Mesenchymal stem cell (in vitro differentiated cells and primary cell): ENCODE data around the gene TSPAN10.
"Not testable (repeated sequence)": the region's sequence is repeated elsewhere in the genome, so short reads cannot be mapped to it uniquely, and the experiment has no call there.

Experiments
- DNase-seq: peaks from one replicate; pipeline ENCODE4 v3.0.0-alpha.2; 2013
- H2AFZ ChIP-seq: one replicate; pipeline ENCODE4 v1.6.1; 2013; ENCODE audit warnings: low read depth, mild to moderate bottlenecking, control low read depth, inconsistent platforms, low read length, moderate library complexity
- H2AK5ac ChIP-seq: 2 replicates; pipeline ENCODE4 v1.6.1; 2013; ENCODE audit warnings: low read length, moderate library complexity, mild to moderate bottlenecking, inconsistent platforms; ENCODE audit not compliant: severe bottlenecking
- H2BK120ac ChIP-seq: one replicate; pipeline ENCODE4 v1.6.1; 2013; ENCODE audit warnings: low read depth, mild to moderate bottlenecking, inconsistent platforms, low read length, moderate library complexity
- H2BK12ac ChIP-seq, 2 experiments: one replicate each; pipeline ENCODE4 v1.6.1; 2013; ENCODE audit warnings: inconsistent platforms in 2 of 2, low read length in 2 of 2, mild to moderate bottlenecking in 2 of 2, moderate library complexity in 2 of 2, control low read depth in 1 of 2
- H2BK15ac ChIP-seq: one replicate; pipeline ENCODE4 v1.6.1; 2013; ENCODE audit warnings: mild to moderate bottlenecking, low read depth, inconsistent platforms; ENCODE audit not compliant: poor library complexity, severe bottlenecking
- H2BK5ac ChIP-seq: 2 replicates; pipeline ENCODE4 v1.6.1; 2013; ENCODE audit warnings: low read depth, mild to moderate bottlenecking, low read length, control low read depth, inconsistent platforms; ENCODE audit not compliant: poor library complexity, severe bottlenecking
- H3K14ac ChIP-seq, 2 experiments: one replicate each; pipeline ENCODE4 v1.6.1; 2013; ENCODE audit warnings: inconsistent platforms in 2 of 2, low read length in 2 of 2, control low read depth in 1 of 2, mild to moderate bottlenecking in 1 of 2, moderate library complexity in 1 of 2
- H3K18ac ChIP-seq, 2 experiments: one replicate each; pipeline ENCODE4 v1.6.1; 2013; ENCODE audit warnings: inconsistent platforms in 2 of 2, low read length in 2 of 2, control low read depth in 1 of 2, low read depth in 1 of 2, mild to moderate bottlenecking in 1 of 2
- H3K23ac ChIP-seq, 2 experiments: one replicate each; pipeline ENCODE4 v1.6.1; 2013; ENCODE audit warnings: inconsistent platforms in 2 of 2, low read length in 2 of 2, mild to moderate bottlenecking in 2 of 2, moderate library complexity in 2 of 2, control low read depth in 1 of 2
- H3K27ac ChIP-seq: 2 replicates; pipeline ENCODE4 v1.5.1; 2013; ENCODE audit warnings: mild to moderate bottlenecking, moderate library complexity, low read length, control low read depth, inconsistent platforms; ENCODE audit not compliant: poor library complexity, severe bottlenecking
- H3K27me3 ChIP-seq, 2 experiments: 2 replicates each; pipeline versions ENCODE4 v1.6.1 to v1.7.0; 2013; ENCODE audit warnings: low read length in 2 of 2, mild to moderate bottlenecking in 2 of 2, moderate library complexity in 2 of 2, control low read depth in 1 of 2, inconsistent platforms in 1 of 2; ENCODE audit not compliant: control insufficient read depth in 1 of 2, insufficient read depth in 1 of 2
- H3K36me3 ChIP-seq, 2 experiments: 2 replicates each; pipeline versions ENCODE4 v1.6.1 to v1.7.0; 2013; ENCODE audit warnings: low read length in 2 of 2, control low read depth in 1 of 2, inconsistent platforms in 1 of 2, low read depth in 1 of 2, mild to moderate bottlenecking in 1 of 2; ENCODE audit not compliant: insufficient read depth in 2 of 2, control insufficient read depth in 1 of 2
- H3K4ac ChIP-seq, 2 experiments: one replicate each; pipeline ENCODE4 v1.6.1; 2013; ENCODE audit warnings: inconsistent platforms in 2 of 2, low read length in 2 of 2, mild to moderate bottlenecking in 2 of 2, moderate library complexity in 2 of 2, control low read depth in 1 of 2, low read depth in 1 of 2
- H3K4me1 ChIP-seq: 2 replicates; pipeline ENCODE4 v1.6.1; 2013; ENCODE audit warnings: low read depth, low read length, control low read depth; ENCODE audit not compliant: control insufficient read depth, insufficient read depth
- H3K4me2 ChIP-seq: 2 replicates; pipeline ENCODE4 v1.6.1; 2013; ENCODE audit warnings: low read length, mild to moderate bottlenecking, inconsistent platforms; ENCODE audit not compliant: poor library complexity, severe bottlenecking
- H3K4me3 ChIP-seq, 2 experiments: 2 replicates each; pipeline versions ENCODE4 v1.5.1 to v1.7.0; 2013; ENCODE audit warnings: low read length in 2 of 2, mild to moderate bottlenecking in 2 of 2, control low read depth in 1 of 2, low read depth in 1 of 2; ENCODE audit not compliant: insufficient read depth in 1 of 2
- H3K79me1 ChIP-seq: replicated peaks from 2 replicates; pipeline ENCODE4 v1.6.1; 2013; ENCODE audit warnings: mild to moderate bottlenecking, control low read depth, low read length, inconsistent platforms; ENCODE audit not compliant: poor library complexity, severe bottlenecking
- H3K9ac ChIP-seq: 2 replicates; pipeline ENCODE4 v1.7.0; 2013; ENCODE audit warnings: mild to moderate bottlenecking, low read length, moderate library complexity
- H3K9me3 ChIP-seq: 2 replicates; pipeline ENCODE4 v1.7.0; 2013; ENCODE audit warnings: mild to moderate bottlenecking, low read length; ENCODE audit not compliant: control insufficient read depth
- H4K8ac ChIP-seq: one replicate; pipeline ENCODE4 v1.6.1; 2013; ENCODE audit warnings: inconsistent platforms, mild to moderate bottlenecking, low read length, moderate library complexity
- H4K91ac ChIP-seq: one replicate; pipeline ENCODE4 v1.6.1; 2013; ENCODE audit warnings: mild to moderate bottlenecking, low read length, inconsistent platforms
- WGBS: methylation state at CpG from one replicate; pipeline ENCODE4 v1.1.7; 2013; ENCODE audit warnings: mixed read lengths; 5-methylcytosine and 5-hydroxymethylcytosine counted together

Gene TSPAN10

DNA sequence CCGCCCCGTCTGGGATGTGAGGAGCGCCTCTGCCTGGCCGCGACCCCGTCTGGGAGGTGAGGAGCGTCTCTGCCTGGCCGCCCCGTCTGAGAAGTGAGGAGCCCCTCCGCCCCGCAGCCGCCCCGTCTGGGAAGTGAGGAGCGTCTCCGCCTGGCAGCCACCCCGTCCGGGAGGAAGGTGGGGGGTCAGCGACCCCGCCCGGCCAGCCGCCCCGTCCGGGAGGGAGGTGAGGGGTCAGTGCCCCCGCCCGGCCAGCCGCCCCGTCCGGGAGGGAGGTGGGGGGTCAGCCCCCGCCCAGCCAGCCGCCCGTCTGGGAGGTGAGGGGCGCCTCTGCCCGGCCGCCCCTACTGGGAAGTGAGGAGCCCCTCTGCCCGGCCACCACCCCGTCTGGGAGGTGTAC lies 18.7 kb upstream of the TSPAN10 start:
- not testable (repeated sequence) for H3K14ac ChIP-seq, H2BK5ac ChIP-seq, H2AFZ ChIP-seq, DNase-seq, H3K4ac ChIP-seq, H3K23ac ChIP-seq, H4K91ac ChIP-seq, H3K9me3 ChIP-seq, H3K4me1 ChIP-seq, H3K27me3 ChIP-seq, H2AK5ac ChIP-seq, H2BK15ac ChIP-seq, H3K9ac ChIP-seq, H2BK120ac ChIP-seq, H3K4me3 ChIP-seq, H3K27ac ChIP-seq, H3K4me2 ChIP-seq, H2BK12ac ChIP-seq, H4K8ac ChIP-seq, H3K18ac ChIP-seq
- H3K36me3 ChIP-seq: peaks cover 65 to 77% of the 10 kb centered on the region in 2 experiments
- WGBS: 98% methylated on average over 13 of the region's 36 CpGs
- peaks cover 17% of the 10 kb centered on the region for H3K79me1 ChIP-seq

DNA sequence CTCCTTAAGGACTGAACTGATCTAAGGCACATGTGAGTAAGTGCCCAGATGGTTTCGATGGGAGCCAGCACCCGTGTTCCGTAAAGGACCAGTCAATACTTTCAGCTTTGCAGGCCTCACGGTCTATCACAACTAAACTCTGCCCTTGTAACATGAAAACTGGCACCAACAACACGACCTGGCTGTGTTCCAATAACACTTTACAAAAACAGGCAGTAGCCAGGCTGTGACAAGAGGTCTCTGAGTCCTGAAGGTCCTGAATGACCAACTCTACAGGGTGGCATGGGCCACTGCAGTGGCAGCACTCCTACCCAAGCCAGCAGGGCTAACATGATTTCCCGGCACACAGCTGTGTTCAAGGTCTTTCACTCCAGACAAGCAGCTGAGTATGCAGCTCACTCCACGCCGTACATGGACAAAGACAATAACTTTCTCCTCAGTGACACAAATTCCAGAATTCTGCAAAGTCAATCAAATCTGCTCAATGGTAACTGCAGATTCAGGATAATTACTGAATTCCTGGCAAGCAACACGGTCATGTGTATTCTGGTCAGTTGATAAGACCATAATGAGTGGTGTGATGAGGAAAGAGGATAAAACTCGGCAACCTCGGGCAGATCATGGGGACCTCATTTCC lies 15.4 kb upstream of the TSPAN10 start:
- Histone ChIP-seq H3K18ac (no peak overlapping the region), H3K36me3 (peaks cover 74 to 82% of the 10 kb centered on the region in 2 experiments), H3K4me1 (no peaks in the 10 kb centered on the region), H3K79me1 (peaks cover 17% of the 10 kb centered on the region), H2BK5ac (no peak overlapping the region), H3K9me3 (no peaks in the 10 kb centered on the region), H3K4me3 (no peak overlapping the region), H4K8ac (no peak overlapping the region), H2BK15ac (no peak overlapping the region), H3K23ac (no peak overlapping the region), H3K27me3 (no peaks in the 10 kb centered on the region), H2AK5ac (no peak overlapping the region), H2AFZ (no peak overlapping the region), H4K91ac (no peak overlapping the region), H3K4me2 (no peak overlapping the region), H2BK120ac (no peak overlapping the region), H3K4ac (no peak overlapping the region), H3K9ac (no peak overlapping the region), H3K27ac (no peak overlapping the region), H3K14ac (no peak overlapping the region), H2BK12ac (no peak overlapping the region)
- DNase-seq: no peak
- WGBS: 97% methylated on average over 9 of the region's 11 CpGs

DNA sequence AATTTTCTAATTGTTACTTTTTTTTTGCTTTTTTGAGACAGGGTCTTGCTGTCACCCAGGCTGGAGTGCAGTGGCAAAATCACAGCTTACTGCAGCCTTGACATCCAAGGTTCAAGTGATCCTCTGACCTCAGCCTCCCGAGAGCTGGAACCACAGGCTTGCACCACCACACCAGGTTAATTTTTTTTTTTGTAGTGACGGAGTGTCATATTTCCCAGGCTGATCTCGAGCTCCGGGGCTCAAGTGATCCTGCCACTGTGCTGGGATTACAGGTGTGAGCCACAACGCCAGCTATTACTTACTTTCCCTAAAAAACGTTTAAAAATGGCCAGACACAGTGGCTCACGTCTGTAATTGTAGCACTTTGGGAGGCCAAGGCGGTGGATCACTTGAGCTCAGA lies 6.7 kb upstream of the TSPAN10 start:
- 92% methylated on average over 8 of the region's 8 CpGs for WGBS
- peaks cover 45 to 52% of the 10 kb centered on the region in 2 experiments for H3K36me3 ChIP-seq

DNA sequence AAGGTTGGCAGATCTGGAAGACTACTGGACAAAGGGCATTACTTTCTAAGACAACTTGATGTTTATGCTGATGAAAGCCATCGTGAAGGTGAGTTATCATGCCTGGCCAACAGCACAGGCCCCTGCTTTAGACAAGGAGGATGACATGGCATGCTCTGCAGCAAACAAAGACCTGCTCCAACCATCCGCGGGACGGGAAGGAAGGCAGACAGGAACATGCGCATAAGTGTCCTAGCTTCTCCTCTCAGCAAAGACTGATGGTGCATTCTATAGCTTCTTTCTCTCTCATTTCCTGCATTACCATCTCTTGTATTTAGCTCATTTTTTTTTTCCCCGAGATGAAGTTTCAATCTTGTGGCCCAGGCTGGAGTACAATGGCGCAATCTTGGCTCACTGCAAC lies 5.5 kb upstream of the TSPAN10 start:
- H2BK15ac ChIP-seq: no peak overlapping the region
- no peak overlapping the region for H2BK5ac ChIP-seq
- H2AK5ac ChIP-seq: no peak overlapping the region
- no peak overlapping the region for H3K23ac ChIP-seq
- no peak for DNase-seq
- no peak overlapping the region for H3K4me3 ChIP-seq
- H4K8ac ChIP-seq: no peak overlapping the region
- H2BK120ac ChIP-seq: no peak overlapping the region
- no peaks in the 10 kb centered on the region for H3K9me3 ChIP-seq
- H3K4ac ChIP-seq: no peak overlapping the region
- H3K36me3 ChIP-seq: peaks cover 35 to 44% of the 10 kb centered on the region in 2 experiments
- H3K27me3 ChIP-seq: no peaks in the 10 kb centered on the region
- H4K91ac ChIP-seq: no peak overlapping the region
- no peak overlapping the region for H3K4me2 ChIP-seq
- no peak overlapping the region for H2BK12ac ChIP-seq
- H3K4me1 ChIP-seq: peaks cover 15% of the 10 kb centered on the region
- WGBS: 98% methylated on average over 7 of the region's 7 CpGs
- H3K79me1 ChIP-seq: peaks cover 8% of the 10 kb centered on the region
- H3K14ac ChIP-seq: no peak overlapping the region
- H2AFZ ChIP-seq: no peak overlapping the region
- no peak overlapping the region for H3K9ac ChIP-seq
- H3K27ac ChIP-seq: no peak overlapping the region
- no peak overlapping the region for H3K18ac ChIP-seq

More for the DNA sequence above, 6.7 kb upstream of the TSPAN10 start:
- no peak overlapping the region for H2BK15ac ChIP-seq
- no peak overlapping the region for H4K91ac ChIP-seq
- no peak overlapping the region for H2BK120ac ChIP-seq
- H2BK12ac ChIP-seq: no peak overlapping the region
- H3K27me3 ChIP-seq: no peaks in the 10 kb centered on the region
- H3K14ac ChIP-seq: no peak overlapping the region
- no peak overlapping the region for H3K4me3 ChIP-seq
- no peak overlapping the region for H3K4me2 ChIP-seq
- no peak for DNase-seq
- no peak overlapping the region for H3K18ac ChIP-seq
- peaks cover 12% of the 10 kb centered on the region for H3K4me1 ChIP-seq
- H2BK5ac ChIP-seq: no peak overlapping the region
- no peak overlapping the region for H2AK5ac ChIP-seq
- H3K79me1 ChIP-seq: peaks cover 8% of the 10 kb centered on the region
- no peak overlapping the region for H3K23ac ChIP-seq
- H2AFZ ChIP-seq: no peak overlapping the region
- no peaks in the 10 kb centered on the region for H3K9me3 ChIP-seq
- H3K9ac ChIP-seq: no peak overlapping the region
- H3K4ac ChIP-seq: no peak overlapping the region
- no peak overlapping the region for H4K8ac ChIP-seq
- no peak overlapping the region for H3K27ac ChIP-seq
